Measurements from ENCODE around the gene GALNTL6. TPM values are rescaled to one million over a fixed set of nuclear protein-coding genes. Genes with fewer than 3 reads are reported as not detected.

The GALNTL6 gene
- total and polyA plus RNA-seq, 2 of the 4 experiments (the other 2 are of a cell fraction): under 0.01 TPM; not detected in 1

- Histone ChIP-seq H3K56ac (ENCODE audit: extremely low read depth, insufficient read depth, low read length) (no peak overlapping the region), H3K27ac (ENCODE audit: insufficient read depth, low read length) (no peak overlapping the region), H4K5ac (ENCODE audit: low read depth, low read length) (no peak overlapping the region), H4K20me1 (ENCODE audit: insufficient read depth, low read length) (no peaks in the 10 kb centered on the region), H3K23ac (ENCODE audit: low read depth, low read length) (no peak overlapping the region), H3K4me3 (ENCODE audit: insufficient read depth, low read depth, low read length) (no peak overlapping the region), H2BK15ac (ENCODE audit: low read depth, low read length) (no peak overlapping the region), H2AK9ac (replicated peaks; ENCODE audit: low read depth, low read length, poor library complexity) (no peak overlapping the region), H3K9ac (ENCODE audit: low read depth, low read length) (no peak overlapping the region), H2BK20ac (ENCODE audit: low read depth, low read length) (no peak overlapping the region), H3K36me3 (ENCODE audit: control insufficient read depth, insufficient read depth, low read length) (no peaks in the 10 kb centered on the region), H3K79me1 (ENCODE audit: low read depth in 1 of 2, low read length in 2 of 2) (no peaks in the 10 kb centered on the region), H3K18ac (ENCODE audit: low read depth, low read length) (no peak overlapping the region), H2BK120ac (ENCODE audit: low read depth, low read length) (no peak overlapping the region), H4K91ac (ENCODE audit: insufficient read depth, low read depth, low read length) (no peak overlapping the region), H3K4me1 (ENCODE audit: control insufficient read depth, insufficient read depth, low read length) (no peaks in the 10 kb centered on the region), H3K9me3 (ENCODE audit: control insufficient read depth, insufficient read depth, low read length) (peaks cover 2% of the 10 kb centered on the region; the same call in 1 of the 2 replicates), H2AK5ac (ENCODE audit: low read depth, low read length) (no peak overlapping the region), H3K14ac (replicated peaks; ENCODE audit: low read depth, low read length) (no peak overlapping the region), H4K8ac (ENCODE audit: low read depth in 2 of 2, low read length in 2 of 2) (no peak overlapping the region), H3K27me3 (ENCODE audit: control insufficient read depth, insufficient read depth, low read length) (no peaks in the 10 kb centered on the region), H2BK5ac (ENCODE audit: low read depth, low read length, poor library complexity, severe bottlenecking) (no peak overlapping the region), H3K9me1 (ENCODE audit: insufficient read depth, low read length) (no peaks in the 10 kb centered on the region), H2AFZ (replicated peaks; ENCODE audit: low read length, poor library complexity) (no peak overlapping the region), H3K4me2 (ENCODE audit: low read depth, low read length) (no peak overlapping the region), H3K4ac (ENCODE audit: low read depth, low read length) (no peak overlapping the region)
- ATAC-seq (ENCODE audit: low read depth) (no peak), DNase-seq (no peak)
- dilution Hi-C loops (cut with HindIII; ENCODE audit: low sequenced_read_pairs, unreplicated experiment): no loop called here
- TF ChIP-seq USF2 (IDR thresholded peaks at IDR 0.05; ENCODE audit: low read depth, low read length) (no peak), CTCF (conservative IDR thresholded peaks at IDR 0.05; ENCODE audit: low read depth, low read length) (no peak), CHD1 (IDR thresholded peaks at IDR 0.05; ENCODE audit: low read depth, low read length) (no peak), MXI1 (IDR thresholded peaks at IDR 0.05; ENCODE audit: borderline replicate concordance, low read depth, low read length) (no peak), BHLHE40 (IDR thresholded peaks at IDR 0.05; ENCODE audit: low read depth, low read length) (no peak), RAD21 (IDR thresholded peaks at IDR 0.05; ENCODE audit: low read length) (no peak), MAFK (IDR thresholded peaks at IDR 0.05; ENCODE audit: low read depth, low read length) (no peak), FOS (IDR thresholded peaks at IDR 0.05; ENCODE audit: low read depth, low read length) (no peak), ELK1 (IDR thresholded peaks at IDR 0.05; ENCODE audit: borderline replicate concordance, low read depth, low read length) (no peak), RCOR1 (IDR thresholded peaks at IDR 0.05; ENCODE audit: insufficient replicate concordance, low read length) (no peak), NFE2L2 (IDR thresholded peaks at IDR 0.05; ENCODE audit: low read depth, low read length) (no peak), POLR2A (IDR thresholded peaks at IDR 0.05; ENCODE audit: low read depth, low read length) (no peak), CEBPB (IDR thresholded peaks at IDR 0.05; ENCODE audit: low read depth, low read length) (no peak)
- 60 to 100% methylated on average over 1 of the region's 3 CpGs for WGBS, 2 experiments (ENCODE audit: extremely low coverage in 2 of 2, insufficient read length in 1 of 2)
- intact Hi-C loops (cut with micrococcal nuclease): no loop called here
- CTCF ChIA-PET: no interaction called here
- in situ Hi-C loops (cut with MboI; ENCODE audit: low sequenced_read_pairs): no loop called here
- POLR2A ChIA-PET (ENCODE audit: unreplicated experiment): no interaction called here
- no TSS peak for BruUV-seq (replicated peaks)
Observed at GRCh38 chr4:171857302-171858012, 44.3 kb downstream of the GALNTL6 start.
